CD4-positive, alpha-beta T cell (primary cell): Measurements from ENCODE around the gene FOLR2. TPM values are rescaled to one million over a fixed set of nuclear protein-coding genes. Genes with fewer than 3 reads are reported as not detected.

Experiments used
- ATAC-seq: fragments of 200-7000 bp; cut with Tn5 transposase; one replicate; pipeline ENCODE4 v1.10.0; 2022; ENCODE audit warnings: mild to moderate bottlenecking; ENCODE audit not compliant: poor library complexity
- CTCF ChIA-PET: fragments of 350-600 bp; sonication (Branson Sonifier 250); formaldehyde crosslinking; loops from one replicate; lab custom pipeline; 2021; ENCODE audit warnings: antibody characterized with exemption, inconsistent platforms; lab: Charles Lee
- POLR2A ChIA-PET: fragments of 350-600 bp; sonication (Branson Sonifier 250); formaldehyde crosslinking; loops from one replicate; lab custom pipeline; 2021; ENCODE audit warnings: antibody characterized with exemption, inconsistent platforms; lab: Charles Lee
- DNase-seq, 14 experiments: peaks; one replicate each; pipeline ENCODE4 v3.0.0-alpha.2; 2013 to 2020; ENCODE audit warnings: mixed read lengths in 2 of 14
- H3K27ac ChIP-seq, 2 donors: one replicate each; pipeline versions ENCODE4 v1.5.1 to v1.7.0; 2013; ENCODE audit warnings: low read length in 2 of 2, low read depth in 1 of 2, mild to moderate bottlenecking in 1 of 2
- H3K27me3 ChIP-seq, 2 experiments: 1 replicate in 1 of 2; 2 replicates in 1 of 2; pipeline versions ENCODE4 v1.6.1 to v1.7.0; 2013; ENCODE audit warnings: low read length in 2 of 2, control low read depth in 1 of 2, mild to moderate bottlenecking in 1 of 2, moderate library complexity in 1 of 2; ENCODE audit not compliant: insufficient read depth in 2 of 2, control insufficient read depth in 1 of 2
- H3K36me3 ChIP-seq: one replicate; pipeline ENCODE4 v1.6.1; 2013; ENCODE audit warnings: low read length, control low read depth; ENCODE audit not compliant: insufficient read depth
- H3K4me1 ChIP-seq: one replicate; pipeline ENCODE4 v1.6.1; 2013; ENCODE audit warnings: low read length, control low read depth; ENCODE audit not compliant: insufficient read depth
- H3K4me3 ChIP-seq: one replicate; pipeline ENCODE4 v1.5.1; 2013; ENCODE audit warnings: mild to moderate bottlenecking, low read length, moderate library complexity
- H3K9me3 ChIP-seq, 2 experiments: 1 replicate in 1 of 2; 2 replicates in 1 of 2; pipeline versions ENCODE4 v1.6.1 to v1.7.0; 2013; ENCODE audit warnings: low read length in 2 of 2, mild to moderate bottlenecking in 2 of 2, control low read depth in 1 of 2, moderate library complexity in 1 of 2; ENCODE audit not compliant: control insufficient read depth in 1 of 2, insufficient read depth in 1 of 2
- H3K27ac Mint-ChIP-seq: one replicate; pipeline ENCODE4 v1.8.0; 2020; ENCODE audit warnings: mixed read lengths
- H3K27me3 Mint-ChIP-seq: one replicate; pipeline ENCODE4 v1.8.0; 2021; ENCODE audit warnings: mixed read lengths
- H3K36me3 Mint-ChIP-seq: one replicate; pipeline ENCODE4 v1.8.0; 2021; ENCODE audit warnings: low read depth, mixed read lengths
- H3K4me1 Mint-ChIP-seq: one replicate; pipeline ENCODE4 v1.8.0; 2021; ENCODE audit warnings: low read depth, mixed read lengths
- H3K4me3 Mint-ChIP-seq: one replicate; pipeline ENCODE4 v1.8.0; 2020; ENCODE audit warnings: mild to moderate bottlenecking, mixed read lengths
- H3K9me3 Mint-ChIP-seq: one replicate; pipeline ENCODE4 v1.8.0; 2020; ENCODE audit warnings: mixed read lengths
- CTCF ChIP-seq: fragments of 200-600 bp; IDR thresholded peaks from one replicate; pipeline ENCODE4 v1.8.0; 2022; ENCODE audit warnings: antibody characterized with exemption, mild to moderate bottlenecking
- intact Hi-C, 2 experiments: fragments of 100-400 bp; cut with DNase I in 1 of 2; cut with micrococcal nuclease in 1 of 2; formaldehyde crosslinking; loops; one replicate each; pipeline versions ENCODE4 v1.15.1 to v1.9.0; 2023 to 2025; cut with DNase I, micrococcal nuclease
- total RNA-seq, 174 experiments: library from RNA in 2 of 174; stranded (reverse) in 2 of 174; gene quantifications; one replicate each; pipeline ENCODE4 v1.2.3 and lab custom pipeline; 2021 to 2026

FOLR2 gene
- total RNA-seq, 2 experiments from 2014 or later, result not detected

- CTCF ChIA-PET, result no interaction called here
- Mint-ChIP-seq H3K4me1 (no peaks in the 10 kb centered on the region), H3K27ac (no peak overlapping the region), H3K27me3 (no peaks in the 10 kb centered on the region), H3K9me3 (no peaks in the 10 kb centered on the region), H3K36me3 (no peaks in the 10 kb centered on the region), H3K4me3 (no peak overlapping the region)
- no peak overlapping the region for H3K27ac ChIP-seq
- no peaks in the 10 kb centered on the region for H3K27me3 ChIP-seq
- no peak for DNase-seq
- no peak overlapping the region for H3K4me3 ChIP-seq
- intact Hi-C loops, result no loop called here
- H3K36me3 ChIP-seq, result no peaks in the 10 kb centered on the region
- no peak for TF ChIP-seq CTCF
- H3K4me1 ChIP-seq, result no peaks in the 10 kb centered on the region
- no peak for ATAC-seq
- no peaks in the 10 kb centered on the region for H3K9me3 ChIP-seq
- POLR2A ChIA-PET, result no interaction called here
These were observed 28.3 kb upstream of the FOLR2 start for GRCh38 chr11:72188267-72188666.

DNA sequence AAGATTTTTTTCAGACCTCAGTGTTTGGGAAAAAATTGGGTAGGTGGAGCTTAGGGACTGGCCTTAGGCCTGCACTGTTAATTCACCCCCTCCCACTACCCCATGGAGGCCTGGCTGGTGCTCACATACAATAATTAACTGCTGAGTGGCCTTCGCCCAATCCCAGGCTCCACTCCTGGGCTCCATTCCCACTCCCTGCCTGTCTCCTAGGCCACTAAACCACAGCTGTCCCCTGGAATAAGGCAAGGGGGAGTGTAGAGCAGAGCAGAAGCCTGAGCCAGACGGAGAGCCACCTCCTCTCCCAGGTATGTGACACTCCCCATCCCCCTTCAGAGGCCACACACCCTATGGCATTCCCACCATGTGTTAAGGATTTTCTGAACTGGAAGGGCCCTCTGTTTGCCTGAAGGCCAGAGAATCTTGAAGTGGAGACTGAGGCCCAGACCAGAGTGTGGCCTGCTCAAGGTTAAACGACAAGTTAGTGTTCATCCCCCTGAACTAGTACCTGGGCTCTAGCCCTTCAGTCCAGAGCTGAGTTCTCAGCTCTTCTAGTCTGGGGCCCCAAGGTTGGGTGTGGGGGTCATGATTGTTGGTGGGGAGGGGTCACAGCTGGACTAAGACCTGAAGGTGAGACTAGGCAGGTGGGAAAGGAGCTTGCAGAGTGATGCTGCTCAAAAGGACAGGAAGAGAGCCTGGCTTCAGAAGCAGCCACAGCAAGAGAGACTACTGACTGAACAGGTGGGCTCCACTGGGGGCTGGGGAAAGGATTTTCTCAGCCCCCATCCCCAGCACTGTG lies 26.9 kb upstream of the FOLR2 start:
- H3K9me3 ChIP-seq, result no peaks in the 10 kb centered on the region
- intact Hi-C loops, result no loop called here
- ChIA-PET CTCF (no interaction called here), POLR2A (no interaction called here)
- H3K4me1 ChIP-seq, result no peaks in the 10 kb centered on the region
- H3K27me3 ChIP-seq, result no peaks in the 10 kb centered on the region
- no peaks in the 10 kb centered on the region for H3K4me1 Mint-ChIP-seq
- DNase-seq, result no peak
- no peak overlapping the region for H3K27ac ChIP-seq
- no peak overlapping the region for H3K27ac Mint-ChIP-seq
- no peaks in the 10 kb centered on the region for H3K36me3 Mint-ChIP-seq
- no peak for TF ChIP-seq CTCF
- ATAC-seq, result no peak
- H3K4me3 ChIP-seq, result no peak overlapping the region
- H3K27me3 Mint-ChIP-seq, result no peaks in the 10 kb centered on the region
- no peak overlapping the region for H3K4me3 Mint-ChIP-seq
- H3K36me3 ChIP-seq, result no peaks in the 10 kb centered on the region
- H3K9me3 Mint-ChIP-seq, result no peaks in the 10 kb centered on the region

GRCh38 chr11:72190631-72191071 lies 25.9 kb upstream of the FOLR2 start:
- Mint-ChIP-seq H3K9me3 (no peaks in the 10 kb centered on the region), H3K36me3 (no peaks in the 10 kb centered on the region), H3K27me3 (no peaks in the 10 kb centered on the region), H3K27ac (no peak overlapping the region), H3K4me3 (no peak overlapping the region), H3K4me1 (no peaks in the 10 kb centered on the region)
- Histone ChIP-seq H3K36me3 (no peaks in the 10 kb centered on the region), H3K9me3 (no peaks in the 10 kb centered on the region), H3K27me3 (no peaks in the 10 kb centered on the region), H3K4me3 (no peak overlapping the region), H3K27ac (no peak overlapping the region), H3K4me1 (no peaks in the 10 kb centered on the region)
- POLR2A ChIA-PET, result no interaction called here
- CTCF ChIA-PET, result no interaction called here
- ATAC-seq (no peak), DNase-seq (no peak)
- intact Hi-C loops, result no loop called here
- TF ChIP-seq CTCF, result no peak
